Naive thymus-derived CD4-positive, alpha-beta T cell (primary cell): ENCODE results near the gene TMOD1. TPM values are rescaled to one million over a fixed set of nuclear protein-coding genes. Genes with fewer than 3 reads are reported as not detected.

Experiments
- ATAC-seq: fragments of 150-1000 bp; cut with Tn5 transposase; 2 replicates; pipeline ENCODE4 v1.10.0; 2021; ENCODE audit warnings: mild to moderate bottlenecking, moderate library complexity
- CTCF ChIA-PET: fragments of 350-600 bp; sonication (Branson Sonifier 250); formaldehyde crosslinking; loops from one replicate; lab custom pipeline; 2021; ENCODE audit warnings: antibody characterized with exemption; lab: Charles Lee
- POLR2A ChIA-PET: fragments of 350-600 bp; sonication (Branson Sonifier 250); formaldehyde crosslinking; loops from one replicate; lab custom pipeline; 2021; ENCODE audit warnings: antibody characterized with exemption, inconsistent platforms; lab: Charles Lee
- DNase-seq, 9 donors: peaks; one replicate each; pipeline versions ENCODE4 v3.0.0 to v3.0.0-alpha.2; 2020 to 2022; ENCODE audit warnings: mixed read lengths in 1 of 9
- H3K27ac ChIP-seq: one replicate; pipeline ENCODE4 v1.7.0; 2013; ENCODE audit warnings: mild to moderate bottlenecking, low read depth, low read length, moderate library complexity
- H3K27me3 ChIP-seq, 2 donors: one replicate each; pipeline ENCODE4 v1.7.0; 2013; ENCODE audit warnings: low read length in 2 of 2, mild to moderate bottlenecking in 2 of 2, moderate library complexity in 2 of 2; ENCODE audit not compliant: control insufficient read depth in 2 of 2, insufficient read depth in 2 of 2
- H3K36me3 ChIP-seq, 3 experiments: 1 replicate in 2 of 3; 2 replicates in 1 of 3; pipeline ENCODE4 v1.7.0; 2013; ENCODE audit warnings: low read length in 3 of 3, mild to moderate bottlenecking in 3 of 3, moderate library complexity in 1 of 3; ENCODE audit not compliant: insufficient read depth in 3 of 3, control insufficient read depth in 2 of 3
- H3K4me1 ChIP-seq, 2 donors: one replicate each; pipeline ENCODE4 v1.7.0; 2013; ENCODE audit warnings: low read length in 2 of 2, mild to moderate bottlenecking in 2 of 2, moderate library complexity in 1 of 2; ENCODE audit not compliant: control insufficient read depth in 2 of 2, insufficient read depth in 2 of 2
- H3K4me3 ChIP-seq: 2 replicates; pipeline ENCODE4 v1.7.0; 2013; ENCODE audit warnings: mild to moderate bottlenecking, low read length
- H3K9me3 ChIP-seq, 3 experiments: 1 replicate in 2 of 3; 2 replicates in 1 of 3; pipeline ENCODE4 v1.7.0; 2013; ENCODE audit warnings: low read length in 3 of 3; ENCODE audit not compliant: control insufficient read depth in 2 of 3
- H3K27ac Mint-ChIP-seq, 9 donors: one replicate each; pipeline ENCODE4 v1.8.0; 2020 to 2022; ENCODE audit warnings: mixed read lengths in 9 of 9, mild to moderate bottlenecking in 8 of 9, moderate library complexity in 5 of 9, inconsistent platforms in 2 of 9
- H3K27me3 Mint-ChIP-seq, 5 donors: one replicate each; pipeline ENCODE4 v1.8.0; 2021 to 2022; ENCODE audit warnings: mixed read lengths in 5 of 5, mild to moderate bottlenecking in 1 of 5
- H3K36me3 Mint-ChIP-seq, 5 donors: one replicate each; pipeline ENCODE4 v1.8.0; 2020 to 2022; ENCODE audit warnings: mixed read lengths in 5 of 5, mild to moderate bottlenecking in 3 of 5, inconsistent platforms in 1 of 5
- H3K4me1 Mint-ChIP-seq, 7 donors: one replicate each; pipeline ENCODE4 v1.8.0; 2020 to 2022; ENCODE audit warnings: mixed read lengths in 7 of 7, mild to moderate bottlenecking in 3 of 7, inconsistent platforms in 1 of 7
- H3K4me3 Mint-ChIP-seq, 10 donors: one replicate each; pipeline ENCODE4 v1.8.0; 2020 to 2022; ENCODE audit warnings: mild to moderate bottlenecking in 10 of 10, mixed read lengths in 10 of 10, moderate library complexity in 6 of 10, inconsistent platforms in 2 of 10
- H3K9me3 Mint-ChIP-seq, 11 donors: one replicate each; pipeline ENCODE4 v1.8.0; 2020 to 2022; ENCODE audit warnings: mixed read lengths in 11 of 11, mild to moderate bottlenecking in 4 of 11, inconsistent platforms in 1 of 11, moderate library complexity in 1 of 11
- intact Hi-C, 2 donors: fragments of 100-400 bp; cut with micrococcal nuclease; formaldehyde crosslinking; loops; one replicate each; pipeline ENCODE4 v1.15.1; 2023
- polyA plus RNA-seq, 2 donors: library from polyadenylated mRNA; unstranded; fragments of 300-500 nt; fragmentation: Illumina TruSeq; gene quantifications; one replicate each; pipeline ENCODE4 v1.2.3, GENCODE V29; 2021
- total RNA-seq, 6 experiments: library from RNA in 5 of 6; stranded (reverse) in 5 of 6; gene quantifications; 1 replicate in 5 of 6; 2 replicates in 1 of 6; pipeline ENCODE4 v1.2.3 and lab custom pipeline; 2021 to 2026

Gene TMOD1
- total and polyA plus RNA-seq, 7 experiments from 2014 or later = 0.68 to 1.7 (median 1.1) TPM

- H3K36me3 Mint-ChIP-seq = no peaks in the 10 kb centered on the region
- Histone ChIP-seq H3K9me3 (no peaks in the 10 kb centered on the region), H3K36me3 (no peaks in the 10 kb centered on the region), H3K27me3 (no peaks in the 10 kb centered on the region), H3K4me1 (no peaks in the 10 kb centered on the region), H3K27ac (no peak overlapping the region), H3K4me3 (no peak overlapping the region)
- no peaks in the 10 kb centered on the region for H3K9me3 Mint-ChIP-seq
- ATAC-seq = no peak
- no peak for DNase-seq
- intact Hi-C loops = no loop called here
- POLR2A ChIA-PET = no interaction called here
- peaks cover 0 to 12% (median 8%) of the 10 kb centered on the region in 7 donors for H3K4me1 Mint-ChIP-seq
- no peak overlapping the region for H3K27ac Mint-ChIP-seq
- CTCF ChIA-PET = interaction anchor here (1.1 kb wide), 1 partner anchor 38 kb away, joined by 3 read pairs; no protein-coding TSS in a partner anchor
- no peak overlapping the region for H3K4me3 Mint-ChIP-seq
- H3K27me3 Mint-ChIP-seq = peaks cover 0 to 26% (median 18%) of the 10 kb centered on the region in 5 donors
These were observed 59.4 kb downstream of the TMOD1 start for GRCh38 chr9:97560851-97561250.

GRCh38 chr9:97561501-97561900, 60.0 kb downstream of the TMOD1 start:
- POLR2A ChIA-PET = no interaction called here
- Mint-ChIP-seq H3K36me3 (no peaks in the 10 kb centered on the region), H3K9me3 (no peaks in the 10 kb centered on the region), H3K27me3 (peaks cover 4 to 20% (median 15%) of the 10 kb centered on the region in 5 donors), H3K4me3 (no peak overlapping the region), H3K27ac (no peak overlapping the region), H3K4me1 (peaks cover 0 to 12% (median 8%) of the 10 kb centered on the region in 7 donors)
- CTCF ChIA-PET = interaction anchor here (1.1 kb wide), 1 partner anchor 37 kb away, joined by 3 read pairs; no protein-coding TSS in a partner anchor
- ATAC-seq (peak; percentile 26), DNase-seq (no peak)
- no peaks in the 10 kb centered on the region for H3K36me3 ChIP-seq
- H3K4me1 ChIP-seq = no peaks in the 10 kb centered on the region
- H3K9me3 ChIP-seq = no peaks in the 10 kb centered on the region
- no peak overlapping the region for H3K27ac ChIP-seq
- no peaks in the 10 kb centered on the region for H3K27me3 ChIP-seq
- intact Hi-C loops = no loop called here
- no peak overlapping the region for H3K4me3 ChIP-seq

GRCh38 chr9:97562542-97562941, 61.1 kb downstream of the TMOD1 start:
- Mint-ChIP-seq H3K27ac (no peak overlapping the region), H3K4me1 (peaks cover 0 to 12% (median 8%) of the 10 kb centered on the region in 7 donors), H3K36me3 (no peaks in the 10 kb centered on the region), H3K9me3 (no peaks in the 10 kb centered on the region), H3K27me3 (peaks cover 4 to 16% (median 13%) of the 10 kb centered on the region in 5 donors), H3K4me3 (no peak overlapping the region)
- ATAC-seq = no peak
- intact Hi-C loops = no loop called here
- Histone ChIP-seq H3K9me3 (no peaks in the 10 kb centered on the region), H3K27ac (no peak overlapping the region), H3K4me1 (no peaks in the 10 kb centered on the region), H3K36me3 (no peaks in the 10 kb centered on the region), H3K27me3 (no peaks in the 10 kb centered on the region), H3K4me3 (no peak overlapping the region)
- DNase-seq = no peak
- CTCF ChIA-PET = no interaction called here
- POLR2A ChIA-PET = no interaction called here

GRCh38 chr9:97563458-97564135, 62.1 kb downstream of the TMOD1 start:
- no peaks in the 10 kb centered on the region for H3K36me3 Mint-ChIP-seq
- POLR2A ChIA-PET = no interaction called here
- no peak overlapping the region for H3K4me3 Mint-ChIP-seq
- intact Hi-C loops = no loop called here
- Histone ChIP-seq H3K9me3 (no peaks in the 10 kb centered on the region), H3K4me1 (no peaks in the 10 kb centered on the region), H3K4me3 (no peak overlapping the region), H3K27me3 (no peaks in the 10 kb centered on the region), H3K27ac (no peak overlapping the region), H3K36me3 (no peaks in the 10 kb centered on the region)
- CTCF ChIA-PET = no interaction called here
- DNase-seq (peak in 1 of 9 donors; percentile 6), ATAC-seq (no peak)
- H3K27me3 Mint-ChIP-seq = peaks cover 4 to 13% (median 10%) of the 10 kb centered on the region in 5 donors
- H3K4me1 Mint-ChIP-seq = peaks cover 0 to 9% (median 6%) of the 10 kb centered on the region in 7 donors
- no peak overlapping the region for H3K27ac Mint-ChIP-seq
- H3K9me3 Mint-ChIP-seq = peaks cover 0 to 2% (median 0%) of the 10 kb centered on the region in 11 donors

- no peaks in the 10 kb centered on the region for H3K36me3 Mint-ChIP-seq
- no peaks in the 10 kb centered on the region for H3K9me3 ChIP-seq
- DNase-seq (no peak), ATAC-seq (no peak)
- no peak overlapping the region for H3K27ac Mint-ChIP-seq
- CTCF ChIA-PET = no interaction called here
- H3K4me3 Mint-ChIP-seq = no peak overlapping the region
- H3K27me3 Mint-ChIP-seq = peaks cover 4 to 13% (median 7%) of the 10 kb centered on the region in 5 donors
- POLR2A ChIA-PET = no interaction called here
- H3K4me3 ChIP-seq = no peak overlapping the region
- H3K9me3 Mint-ChIP-seq = peaks cover 0 to 2% (median 0%) of the 10 kb centered on the region in 11 donors
- H3K4me1 ChIP-seq = no peaks in the 10 kb centered on the region
- intact Hi-C loops = no loop called here
- peaks cover 0 to 3% (median 0%) of the 10 kb centered on the region in 7 donors for H3K4me1 Mint-ChIP-seq
- no peak overlapping the region for H3K27ac ChIP-seq
- no peaks in the 10 kb centered on the region for H3K36me3 ChIP-seq
- no peaks in the 10 kb centered on the region for H3K27me3 ChIP-seq
These were observed 63.1 kb downstream of the TMOD1 start for GRCh38 chr9:97564291-97565175.

- Histone ChIP-seq H3K4me1 (no peaks in the 10 kb centered on the region), H3K4me3 (no peak overlapping the region), H3K36me3 (no peaks in the 10 kb centered on the region), H3K9me3 (no peaks in the 10 kb centered on the region), H3K27ac (no peak overlapping the region), H3K27me3 (no peaks in the 10 kb centered on the region)
- Mint-ChIP-seq H3K4me3 (no peak overlapping the region), H3K9me3 (peaks cover 0 to 2% (median 0%) of the 10 kb centered on the region in 11 donors), H3K4me1 (peaks cover 0 to 2% (median 0%) of the 10 kb centered on the region in 7 donors), H3K36me3 (no peaks in the 10 kb centered on the region), H3K27me3 (peaks cover 0 to 13% (median 1%) of the 10 kb centered on the region in 5 donors), H3K27ac (no peak overlapping the region)
- CTCF ChIA-PET = interaction anchor here (0.6 kb wide), 1 partner anchor 264 kb away, joined by 4 read pairs; no protein-coding TSS in a partner anchor
- no peak for ATAC-seq
- intact Hi-C loops = no loop called here
- no peak for DNase-seq
- POLR2A ChIA-PET = no interaction called here
These were observed 63.8 kb downstream of the TMOD1 start for GRCh38 chr9:97565262-97565661.
